GM10248 (cell line): Measurements from ENCODE around the gene FAXC.
"Not testable (repeated sequence)": the region's sequence is repeated elsewhere in the genome, so short reads cannot be mapped to it uniquely, and the experiment has no call there.

Experiments
- CTCF ChIA-PET: fragments of 300-600 bp; sonication (Branson Sonifier 250); formaldehyde crosslinking; extraction: SDS; loops from one replicate; lab custom pipeline; 2021; ENCODE audit warnings: antibody characterized with exemption; lab: Yijun Ruan, JAX
- POLR2A ChIA-PET: fragments of 350-650 bp; sonication (Branson Sonifier 250); formaldehyde crosslinking; extraction: SDS; loops from one replicate; lab custom pipeline; 2020; ENCODE audit warnings: antibody characterized with exemption; lab: Yijun Ruan, JAX
- DNase-seq: peaks from one replicate; pipeline ENCODE4 v3.0.0; 2012; ENCODE audit errors: extremely low spot score
- CTCF ChIP-seq: IDR thresholded peaks from 2 replicates; pipeline ENCODE4 v1.5.1; 2012; ENCODE audit warnings: mild to moderate bottlenecking, low read depth; ENCODE audit errors: extremely low read depth, missing control alignments, control extremely low read depth

FAXC gene

GRCh38 chr6:99346595-99346994 is 2.9 kb downstream of the FAXC start:
- ChIA-PET POLR2A (no interaction called here), CTCF (interaction anchor here (1.3 to 8.9 kb wide), 3 partner anchors 9 to 16 kb away, joined by 4 to 65 read pairs (median 8); no protein-coding TSS in a partner anchor)
- TF ChIP-seq CTCF = no peak
- no peak for DNase-seq

- POLR2A ChIA-PET = no interaction called here
- TF ChIP-seq CTCF = no peak
- CTCF ChIA-PET = interaction anchor here (0.9 to 8.9 kb wide), 9 partner anchors 9 to 29 kb away, joined by 3 to 65 read pairs (median 5); no protein-coding TSS in a partner anchor
- DNase-seq = no peak
Observed at GRCh38 chr6:99345164-99345563, 4.3 kb downstream of the FAXC start.

GRCh38 chr6:99344289-99344688 is 5.2 kb downstream of the FAXC start:
- ChIA-PET CTCF (interaction anchor here (1.1 to 8.9 kb wide), 4 partner anchors 10 to 26 kb away, joined by 3 to 65 read pairs (median 8); no protein-coding TSS in a partner anchor), POLR2A (no interaction called here)
- DNase-seq = no peak
- TF ChIP-seq CTCF = no peak

GRCh38 chr6:99341862-99342455 is 7.5 kb downstream of the FAXC start:
- CTCF ChIA-PET = interaction anchor here (0.9 to 8.9 kb wide), 2 partner anchors 11 to 488 kb away, joined by 3 to 65 read pairs; no protein-coding TSS in a partner anchor
- TF ChIP-seq CTCF = no peak
- POLR2A ChIA-PET = no interaction called here
- DNase-seq = no peak

- DNase-seq = no peak
- no peak for TF ChIP-seq CTCF
- CTCF ChIA-PET = interaction anchor here (1.3 to 2.8 kb wide), 6 partner anchors 8 to 88 kb away, joined by 3 to 12 read pairs (median 6); no protein-coding TSS in a partner anchor
- POLR2A ChIA-PET = no interaction called here
Observed at GRCh38 chr6:99338188-99338587, 11.3 kb downstream of the FAXC start.

GRCh38 chr6:99335298-99335697 is 14.2 kb downstream of the FAXC start:
- DNase-seq, POLR2A ChIA-PET: not testable (repeated sequence)
- CTCF ChIA-PET = interaction anchor here (0.9 to 1.5 kb wide), 11 partner anchors 10 to 411 kb away, joined by 3 to 9 read pairs (median 3); partner anchors contain the start of gene FAXC

GRCh38 chr6:99334526-99335127 is 14.8 kb downstream of the FAXC start:
- ChIA-PET CTCF (interaction anchor here (0.6 to 1.5 kb wide), 19 partner anchors 9 to 470 kb away, joined by 3 to 9 read pairs (median 4); partner anchors contain the start of genes COQ3 and FAXC), POLR2A (no interaction called here)
- peak; percentile 40 for DNase-seq
- TF ChIP-seq CTCF = peak; percentile 65
